ENCODE measurements around the gene DNAJC19. TPM values are rescaled to one million over a fixed set of nuclear protein-coding genes. Genes with fewer than 3 reads are reported as not detected.

The DNAJC19 gene
- total RNA-seq, 1 donor from 2014 or later, result 51.8 TPM

GRCh38 chr3:180973543-180973942 lies 16.0 kb downstream of the DNAJC19 start:
- ATAC-seq (no peak), DNase-seq (ENCODE audit: low spot score) (no peak)
- intact Hi-C loops (cut with DNase I), result no loop called here

- ATAC-seq, result no peak
- intact Hi-C loops (cut with DNase I), result no loop called here
- no peak for DNase-seq (ENCODE audit: low spot score)
Observed at GRCh38 chr3:180970931-180971330, 18.6 kb downstream of the DNAJC19 start.

GRCh38 chr3:180962530-180962929 lies 27.0 kb downstream of the DNAJC19 start:
- DNase-seq (ENCODE audit: low spot score), result no peak
- ATAC-seq, result no peak
- intact Hi-C loops (cut with DNase I), result loop anchor here (5.0 kb wide), 1 partner anchor 760 kb away; no protein-coding TSS in a partner anchor

- intact Hi-C loops (cut with DNase I), result loop anchor here (5.0 kb wide), 1 partner anchor 759 kb away; no protein-coding TSS in a partner anchor
- DNase-seq (ENCODE audit: low spot score) (no peak), ATAC-seq (no peak)
Observed at GRCh38 chr3:180961552-180961951, 28.0 kb downstream of the DNAJC19 start.

- intact Hi-C loops (cut with DNase I), result loop anchor here (5.0 kb wide), 1 partner anchor 759 kb away; no protein-coding TSS in a partner anchor
- DNase-seq (ENCODE audit: low spot score), result no peak
Observed at GRCh38 chr3:180961087-180961486, 28.4 kb downstream of the DNAJC19 start.

GRCh38 chr3:180959691-180960090 lies 29.8 kb downstream of the DNAJC19 start:
- intact Hi-C loops (cut with DNase I), result loop anchor here (5.0 kb wide), 1 partner anchor 757 kb away; no protein-coding TSS in a partner anchor
- ATAC-seq (no peak), DNase-seq (ENCODE audit: low spot score) (no peak)

More at GRCh38 chr3:180961087-180961486, 28.4 kb downstream of the DNAJC19 start:
- no peak for ATAC-seq

- DNase-seq (ENCODE audit: low spot score) (no peak), ATAC-seq (no peak)
- intact Hi-C loops (cut with DNase I), result no loop called here
Observed at GRCh38 chr3:180947761-180948390, 41.7 kb downstream of the DNAJC19 start.

- intact Hi-C loops (cut with DNase I), result no loop called here
- ATAC-seq (no peak), DNase-seq (ENCODE audit: low spot score) (no peak)
Observed at GRCh38 chr3:180940826-180941225, 48.7 kb downstream of the DNAJC19 start.

- intact Hi-C loops (cut with DNase I), result no loop called here
- no peak for DNase-seq (ENCODE audit: low spot score)
- no peak for ATAC-seq
Observed at GRCh38 chr3:180934638-180935037, 54.9 kb downstream of the DNAJC19 start.

Other genes with a start within 250 kb of the DNAJC19 start
- gene FXR1, start 77.1 kb downstream of the DNAJC19 start, total RNA-seq, result 157 TPM

Measured in sciatic nerve (tissue), 2 donors.